Mucosa of descending colon (tissue), 3 donors: ENCODE data around the gene TULP3. TPM values are rescaled to one million over a fixed set of nuclear protein-coding genes. Genes with fewer than 3 reads are reported as not detected.

Experiments used
- ATAC-seq: fragments of 200-7000 bp; cut with Tn5 transposase; one replicate; pipeline ENCODE4 v1.9.1; 2020; ENCODE audit warnings: mild to moderate bottlenecking, moderate library complexity
- DNase-seq, 3 donors: peaks; one replicate each; pipeline ENCODE4 v3.0.0-alpha.2; 2020
- H3K36me3 ChIP-seq: fragments of 200-600 bp; one replicate; pipeline ENCODE4 v1.8.0; 2021; ENCODE audit warnings: low read depth, mild to moderate bottlenecking
- H3K4me1 ChIP-seq: fragments of 200-600 bp; one replicate; pipeline ENCODE4 v1.8.0; 2021; ENCODE audit warnings: low read depth, mild to moderate bottlenecking
- H3K4me3 ChIP-seq: fragments of 200-600 bp; one replicate; pipeline ENCODE4 v1.8.0; 2021; ENCODE audit warnings: mild to moderate bottlenecking
- H3K9me3 ChIP-seq: fragments of 200-600 bp; one replicate; pipeline ENCODE4 v1.8.0; 2021; ENCODE audit warnings: mild to moderate bottlenecking
- intact Hi-C, 2 donors: fragments of 100-400 bp; cut with DNase I in 1 of 2; cut with micrococcal nuclease in 1 of 2; formaldehyde crosslinking; loops; one replicate each; pipeline versions ENCODE4 v1.11.0 to v1.11.1; 2022; cut with DNase I, micrococcal nuclease
- total RNA-seq, 3 donors: library from RNA; stranded (reverse); fragmentation: NEBNext Ultra II Directional in 2 of 3; extraction: Animal tissue kit (Norgen Biotek cat#: 25700) in 2 of 3; gene quantifications; one replicate each; pipeline versions ENCODE4 v1.2.1 to v1.2.4, GENCODE V29; 2021 to 2023
- TF ChIP-seq, protein P1 (sequence below): fragments of 200-600 bp; IDR thresholded peaks from one replicate; pipeline ENCODE4 v1.8.0; 2022; ENCODE audit warnings: antibody characterized with exemption, mild to moderate bottlenecking
- donor health status: DM: no; HTN: no; CAD: no; lungs with moderate emphysema.
- donor health status: DM: no; HTN: no; CAD: no.
- donor health status: DM: no; HTN: yes; CAD: no.

The TULP3 gene
- total RNA-seq, 3 donors from 2014 or later, result 7.9 to 18.2 (median 8.2) TPM

DNA sequence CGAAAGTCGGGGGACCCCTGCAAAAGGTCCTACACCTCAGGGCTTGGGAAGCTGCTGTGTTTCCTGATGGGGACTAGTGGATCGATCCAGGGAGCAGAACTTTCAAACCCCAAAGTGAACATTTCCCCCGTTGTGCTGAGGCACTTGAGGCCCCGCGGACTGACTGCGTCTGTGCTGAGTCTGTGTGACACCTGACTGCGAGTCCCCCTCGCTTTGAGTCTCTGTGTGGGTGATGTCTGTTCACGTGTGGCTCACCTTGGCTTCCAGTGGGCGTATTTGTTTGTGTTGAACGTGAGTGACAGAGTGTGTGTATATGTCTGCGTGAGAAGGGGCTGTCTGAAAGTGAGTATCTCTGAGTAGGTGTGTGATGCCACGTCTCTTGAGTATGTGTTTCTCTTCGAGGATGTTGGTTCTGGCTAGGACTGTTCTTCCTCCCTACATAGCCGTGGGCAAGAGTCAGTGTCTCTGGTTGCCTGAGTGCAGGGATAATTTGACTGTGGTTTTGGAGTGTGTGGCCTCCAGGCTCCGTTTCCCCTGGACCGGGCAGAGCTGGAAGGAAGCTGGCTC is 69.8 kb downstream of the TULP3 start:
- Histone ChIP-seq H3K36me3 (no peaks in the 10 kb centered on the region), H3K4me1 (peaks cover 13% of the 10 kb centered on the region), H3K9me3 (no peaks in the 10 kb centered on the region), H3K4me3 (no peak overlapping the region)
- intact Hi-C loops, result no loop called here
- ATAC-seq (no peak), DNase-seq (no peak)
- TF ChIP-seq, protein P1, sequence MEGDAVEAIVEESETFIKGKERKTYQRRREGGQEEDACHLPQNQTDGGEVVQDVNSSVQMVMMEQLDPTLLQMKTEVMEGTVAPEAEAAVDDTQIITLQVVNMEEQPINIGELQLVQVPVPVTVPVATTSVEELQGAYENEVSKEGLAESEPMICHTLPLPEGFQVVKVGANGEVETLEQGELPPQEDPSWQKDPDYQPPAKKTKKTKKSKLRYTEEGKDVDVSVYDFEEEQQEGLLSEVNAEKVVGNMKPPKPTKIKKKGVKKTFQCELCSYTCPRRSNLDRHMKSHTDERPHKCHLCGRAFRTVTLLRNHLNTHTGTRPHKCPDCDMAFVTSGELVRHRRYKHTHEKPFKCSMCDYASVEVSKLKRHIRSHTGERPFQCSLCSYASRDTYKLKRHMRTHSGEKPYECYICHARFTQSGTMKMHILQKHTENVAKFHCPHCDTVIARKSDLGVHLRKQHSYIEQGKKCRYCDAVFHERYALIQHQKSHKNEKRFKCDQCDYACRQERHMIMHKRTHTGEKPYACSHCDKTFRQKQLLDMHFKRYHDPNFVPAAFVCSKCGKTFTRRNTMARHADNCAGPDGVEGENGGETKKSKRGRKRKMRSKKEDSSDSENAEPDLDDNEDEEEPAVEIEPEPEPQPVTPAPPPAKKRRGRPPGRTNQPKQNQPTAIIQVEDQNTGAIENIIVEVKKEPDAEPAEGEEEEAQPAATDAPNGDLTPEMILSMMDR, result no peak

DNA sequence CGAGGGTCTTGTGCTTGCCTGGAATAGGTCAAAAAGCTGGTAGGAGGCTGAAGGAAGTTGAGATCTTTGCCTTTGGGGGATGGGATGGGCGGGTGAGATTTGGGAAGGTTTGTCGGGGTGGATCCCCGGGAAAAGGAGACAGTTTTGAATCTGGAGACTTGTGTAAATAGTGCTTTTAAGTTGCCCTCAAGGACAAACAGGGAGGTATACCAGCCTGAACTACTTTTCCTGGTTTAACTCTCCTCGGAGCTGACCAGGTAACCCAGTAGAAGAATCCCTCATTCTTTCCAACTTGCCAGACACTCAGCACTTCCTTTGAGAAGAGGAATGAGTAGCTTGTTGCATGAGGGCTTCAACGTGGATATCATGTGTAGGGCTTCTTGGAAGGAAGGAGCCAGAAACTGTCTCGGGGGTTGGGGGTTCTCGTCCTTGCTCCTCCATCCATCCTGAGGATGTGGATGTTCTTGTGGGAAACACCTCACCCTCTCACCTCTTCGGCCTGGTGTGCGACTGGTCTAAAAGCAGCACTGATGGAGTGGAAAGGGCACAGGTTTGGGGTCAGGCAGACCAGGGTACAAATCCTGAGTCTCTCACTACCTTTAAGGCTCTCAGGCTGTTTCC is 70.4 kb downstream of the TULP3 start:
- ATAC-seq (no peak), DNase-seq (no peak)
- no peak overlapping the region for H3K4me3 ChIP-seq
- H3K36me3 ChIP-seq, result no peaks in the 10 kb centered on the region
- intact Hi-C loops, result no loop called here
- peaks cover 13% of the 10 kb centered on the region for H3K4me1 ChIP-seq
- H3K9me3 ChIP-seq, result no peaks in the 10 kb centered on the region
- TF ChIP-seq, protein P1, result no peak

DNA sequence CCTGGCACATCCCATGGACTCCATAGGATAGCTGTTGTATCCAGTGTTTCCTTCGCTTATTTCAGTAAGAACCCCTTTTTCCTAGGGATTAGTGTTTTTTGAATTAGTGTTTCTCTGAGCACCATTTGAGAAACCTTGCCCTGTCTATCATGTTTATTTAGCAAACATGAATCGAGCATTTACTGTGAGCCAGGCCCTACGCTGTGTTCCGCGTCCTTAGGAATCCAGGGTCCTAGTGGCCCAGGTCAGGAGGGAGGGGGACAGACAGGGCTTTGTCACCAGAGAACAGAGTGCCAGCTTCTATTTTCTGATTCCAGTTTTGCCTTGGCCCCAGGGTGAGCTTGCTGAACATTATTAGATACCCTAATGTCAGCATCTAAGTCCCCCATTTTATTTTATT is 71.0 kb downstream of the TULP3 start:
- peaks cover 13% of the 10 kb centered on the region for H3K4me1 ChIP-seq
- H3K4me3 ChIP-seq, result no peak overlapping the region
- no peaks in the 10 kb centered on the region for H3K36me3 ChIP-seq
- H3K9me3 ChIP-seq, result no peaks in the 10 kb centered on the region
- ATAC-seq, result no peak
- intact Hi-C loops, result no loop called here
- TF ChIP-seq, protein P1, result no peak
- DNase-seq, result no peak

DNA sequence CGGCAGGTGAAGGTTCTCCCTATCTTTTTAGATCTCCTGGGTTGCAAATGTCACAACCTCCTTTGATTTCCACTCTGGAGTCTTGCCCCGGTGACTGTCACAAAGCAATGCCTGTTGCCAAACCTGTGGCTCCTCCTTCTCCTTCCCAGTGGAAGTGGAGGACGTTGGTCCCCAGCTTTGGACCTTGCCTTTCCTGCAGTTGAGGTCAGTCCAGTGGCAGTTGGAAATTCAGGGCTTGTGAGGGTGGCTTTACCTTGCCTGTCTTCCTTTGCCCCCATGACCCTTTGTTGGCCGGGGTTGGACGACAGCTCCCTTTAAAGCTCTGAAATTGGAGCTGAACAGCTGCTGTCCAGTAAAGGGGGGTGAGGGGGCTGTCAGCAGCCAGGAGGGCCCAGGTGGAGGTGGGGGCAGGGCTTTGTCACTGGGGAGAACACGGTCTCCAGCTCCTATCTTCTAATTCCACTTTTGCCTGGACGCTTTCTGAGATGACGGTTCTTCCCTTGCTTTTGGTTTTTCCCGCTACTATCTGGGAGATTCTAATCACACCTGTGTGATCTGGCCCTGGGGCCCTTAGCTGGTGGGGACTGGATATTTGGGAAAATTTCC is 72.6 kb downstream of the TULP3 start:
- H3K4me3 ChIP-seq, result no peak overlapping the region
- DNase-seq, result no peak
- intact Hi-C loops, result no loop called here
- H3K4me1 ChIP-seq, result peaks cover 13% of the 10 kb centered on the region
- H3K36me3 ChIP-seq, result no peaks in the 10 kb centered on the region
- no peak for ATAC-seq
- no peaks in the 10 kb centered on the region for H3K9me3 ChIP-seq
- TF ChIP-seq, protein P1, result no peak

DNA sequence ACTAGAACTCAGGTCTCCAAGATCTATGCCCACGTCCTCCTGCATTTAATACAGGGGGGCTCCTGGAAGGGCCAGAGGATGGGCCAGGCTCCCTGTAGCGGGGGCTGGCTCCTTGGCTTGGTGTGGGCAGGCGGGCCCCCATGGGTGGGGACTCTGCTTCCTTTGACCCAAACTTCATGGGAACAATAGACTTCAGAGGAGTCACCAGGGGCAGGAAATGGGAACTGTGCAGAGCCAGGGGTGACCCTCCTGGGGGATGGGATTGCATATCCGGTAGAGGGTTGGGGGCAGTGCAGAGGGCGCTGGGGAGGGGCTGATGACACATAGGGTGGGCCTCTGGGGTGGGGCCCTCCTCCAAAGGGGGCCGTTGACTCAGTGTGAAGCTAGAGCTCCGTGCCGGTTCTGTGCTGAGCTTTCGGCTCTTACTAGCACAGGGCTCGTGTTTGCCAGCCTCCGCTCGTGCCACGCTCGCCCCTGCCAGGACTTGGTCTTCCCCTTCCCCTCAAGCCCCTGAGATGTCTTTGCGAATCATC is 73.1 kb downstream of the TULP3 start:
- Histone ChIP-seq H3K4me1 (peaks cover 13% of the 10 kb centered on the region), H3K4me3 (no peak overlapping the region), H3K9me3 (no peaks in the 10 kb centered on the region), H3K36me3 (no peaks in the 10 kb centered on the region)
- intact Hi-C loops, result no loop called here
- TF ChIP-seq, protein P1, result no peak
- no peak for ATAC-seq
- DNase-seq, result no peak
